GM23338 (cell line): ENCODE data around the gene VPS72. TPM values are rescaled to one million over a fixed set of nuclear protein-coding genes. Genes with fewer than 3 reads are reported as not detected.
"Not testable (repeated sequence)": the region's sequence is repeated elsewhere in the genome, so short reads cannot be mapped to it uniquely, and the experiment has no call there.

Source experiments
- ATAC-seq: fragments of 200-7000 bp; cut with Tn5 transposase; 3 replicates; pipeline ENCODE4 v1.9.1; 2020
- DNase-seq: peaks from one replicate; pipeline ENCODE4 v3.0.0-alpha.2; 2015; ENCODE audit warnings: low spot score
- H2AFZ ChIP-seq: fragments of 200-600 bp; sonication (generic); 2 replicates; pipeline ENCODE4 v1.8.0; 2016; ENCODE audit warnings: antibody characterized with exemption, mild to moderate bottlenecking, moderate library complexity
- H3F3A ChIP-seq: fragments of 200-600 bp; sonication (generic); replicated peaks from 2 replicates; pipeline ENCODE4 v1.8.0; 2017; ENCODE audit warnings: antibody characterized with exemption, mixed run types, low read depth
- H3K27ac ChIP-seq: fragments of 200-600 bp; sonication (generic); 2 replicates; pipeline ENCODE4 v1.6.1; 2016; ENCODE audit warnings: low read depth
- H3K27me3 ChIP-seq: fragments of 200-600 bp; sonication (generic); 2 replicates; pipeline ENCODE4 v1.8.0; 2016; ENCODE audit warnings: mild to moderate bottlenecking, mixed run types, moderate library complexity; ENCODE audit not compliant: insufficient read depth
- H3K36me3 ChIP-seq: fragments of 200-600 bp; sonication (generic); 2 replicates; pipeline ENCODE4 v1.8.0; 2016; ENCODE audit warnings: mild to moderate bottlenecking; ENCODE audit not compliant: insufficient read depth
- H3K4me1 ChIP-seq: fragments of 200-600 bp; sonication (generic); 2 replicates; pipeline ENCODE4 v1.8.0; 2016; ENCODE audit warnings: mild to moderate bottlenecking, moderate library complexity; ENCODE audit not compliant: insufficient read depth
- H3K4me2 ChIP-seq: fragments of 200-600 bp; sonication (generic); 2 replicates; pipeline ENCODE4 v1.7.1; 2017; ENCODE audit warnings: mixed run types
- H3K4me3 ChIP-seq: fragments of 200-600 bp; sonication (generic); 2 replicates; pipeline ENCODE4 v1.6.1; 2016; ENCODE audit warnings: mixed run types
- H3K79me2 ChIP-seq: fragments of 200-600 bp; sonication (generic); replicated peaks from 2 replicates; pipeline ENCODE4 v1.8.0; 2017; ENCODE audit warnings: mild to moderate bottlenecking; ENCODE audit not compliant: insufficient read depth
- H3K9me2 ChIP-seq: fragments of 200-600 bp; sonication (generic); 2 replicates; pipeline ENCODE4 v1.8.0; 2017; ENCODE audit not compliant: insufficient read depth
- H4K20me1 ChIP-seq: fragments of 200-600 bp; sonication (generic); replicated peaks from 2 replicates; pipeline ENCODE4 v1.8.0; 2017; ENCODE audit warnings: mild to moderate bottlenecking; ENCODE audit not compliant: insufficient read depth
- H3K27ac Mint-ChIP-seq: 2 replicates; pipeline ENCODE4 v1.8.0; 2020; ENCODE audit warnings: inconsistent platforms, mild to moderate bottlenecking, moderate library complexity, mixed read lengths
- H3K27me3 Mint-ChIP-seq: 3 replicates; pipeline ENCODE4 v1.8.0; 2022; ENCODE audit warnings: low read depth, mild to moderate bottlenecking, moderate library complexity, mixed read lengths, inconsistent platforms; ENCODE audit not compliant: insufficient read depth, poor library complexity
- H3K36me3 Mint-ChIP-seq: 3 replicates; pipeline ENCODE4 v1.8.0; 2021; ENCODE audit warnings: low read depth, mild to moderate bottlenecking, inconsistent platforms, moderate library complexity, mixed read lengths
- H3K4me1 Mint-ChIP-seq: 3 replicates; pipeline ENCODE4 v1.8.0; 2020; ENCODE audit warnings: mild to moderate bottlenecking, inconsistent platforms, mixed read lengths
- H3K4me3 Mint-ChIP-seq: 3 replicates; pipeline ENCODE4 v1.8.0; 2021; ENCODE audit warnings: moderate library complexity, mild to moderate bottlenecking, inconsistent platforms, mixed read lengths
- H3K9me3 Mint-ChIP-seq: 3 replicates; pipeline ENCODE4 v1.8.0; 2020; ENCODE audit warnings: moderate library complexity, mild to moderate bottlenecking, inconsistent platforms, mixed read lengths
- CREB1 ChIP-seq: fragments of 250-450 bp; sonication (Bioruptor Pico); IDR thresholded peaks from 2 replicates; pipeline ENCODE4 v1.5.0; 2020; ENCODE audit warnings: low read depth, mild to moderate bottlenecking, moderate library complexity
- POLR2AphosphoS5 ChIP-seq: IDR thresholded peaks from 2 replicates; pipeline ENCODE4 v1.6.1; 2016; ENCODE audit warnings: antibody characterized with exemption, low read depth
- STAT1 ChIP-seq: IDR thresholded peaks from one replicate; pipeline ENCODE4 v1.6.1; 2016; ENCODE audit warnings: antibody characterized with exemption; ENCODE audit not compliant: unreplicated experiment
- ZNF114 ChIP-seq: fragments of 250-450 bp; sonication (Bioruptor Pico); IDR thresholded peaks from 2 replicates; pipeline ENCODE4 v1.5.0; 2020; ENCODE audit warnings: mild to moderate bottlenecking, moderate library complexity
- ZNF331 ChIP-seq: fragments of 250-450 bp; sonication (Bioruptor Pico); IDR thresholded peaks from 2 replicates; pipeline ENCODE4 v1.5.0; 2020; ENCODE audit warnings: low read depth, mild to moderate bottlenecking, moderate library complexity
- polyA plus RNA-seq: library from polyadenylated mRNA; unstranded; fragments of >200 nt; fragmentation: Nextera tagmentation; extraction: Ambion mirVana; gene quantifications from 2 replicates; pipeline ENCODE4 v1.2.1, GENCODE V29; 2016
- total RNA-seq: library from RNA; depleted of rRNA; stranded (reverse); fragments of >200 nt; shearing (Covaris generic); gene quantifications from 2 replicates; pipeline ENCODE4 v1.2.3, GENCODE V29; 2014
- TF ChIP-seq, protein P1 (sequence below), 2 experiments: fragments of 200-600 bp in 1 of 2; sonication (generic) in 1 of 2; conservative IDR thresholded peaks; 2 replicates each; pipeline versions ENCODE4 v1.5.1 to v1.6.1; 2016 to 2017; ENCODE audit warnings: antibody characterized with exemption in 2 of 2, low read depth in 2 of 2, mild to moderate bottlenecking in 2 of 2, moderate library complexity in 1 of 2
- TF ChIP-seq, protein P2 (sequence below): fragments of 250-450 bp; sonication (Bioruptor Pico); IDR thresholded peaks from 2 replicates; pipeline ENCODE4 v1.5.0; 2020; ENCODE audit warnings: mild to moderate bottlenecking, moderate library complexity

The VPS72 gene
- total and polyA plus RNA-seq, 2 experiments from 2014 or later, result 60.2 to 90.3 TPM

DNA sequence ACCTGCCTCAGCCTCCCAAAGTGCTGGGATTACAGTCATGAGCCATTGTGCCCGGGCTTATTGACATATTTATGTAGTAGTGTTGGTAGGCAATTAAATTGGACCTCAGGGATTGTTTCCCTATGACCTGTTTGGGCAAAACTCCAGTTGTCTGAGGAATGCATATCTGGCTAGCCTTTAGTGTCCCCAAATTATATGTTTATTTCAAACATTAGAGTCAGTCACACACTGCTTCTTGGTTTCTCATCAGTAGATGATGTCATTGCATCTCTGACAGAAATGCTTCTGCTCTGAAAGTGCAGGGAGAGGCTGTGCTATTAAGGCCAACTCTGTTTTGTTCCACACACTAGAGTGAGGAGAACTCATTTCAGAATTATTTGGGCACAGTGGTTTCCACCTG lies 20.8 kb upstream of the VPS72 start (continued):
- TF ChIP-seq, protein P1, sequence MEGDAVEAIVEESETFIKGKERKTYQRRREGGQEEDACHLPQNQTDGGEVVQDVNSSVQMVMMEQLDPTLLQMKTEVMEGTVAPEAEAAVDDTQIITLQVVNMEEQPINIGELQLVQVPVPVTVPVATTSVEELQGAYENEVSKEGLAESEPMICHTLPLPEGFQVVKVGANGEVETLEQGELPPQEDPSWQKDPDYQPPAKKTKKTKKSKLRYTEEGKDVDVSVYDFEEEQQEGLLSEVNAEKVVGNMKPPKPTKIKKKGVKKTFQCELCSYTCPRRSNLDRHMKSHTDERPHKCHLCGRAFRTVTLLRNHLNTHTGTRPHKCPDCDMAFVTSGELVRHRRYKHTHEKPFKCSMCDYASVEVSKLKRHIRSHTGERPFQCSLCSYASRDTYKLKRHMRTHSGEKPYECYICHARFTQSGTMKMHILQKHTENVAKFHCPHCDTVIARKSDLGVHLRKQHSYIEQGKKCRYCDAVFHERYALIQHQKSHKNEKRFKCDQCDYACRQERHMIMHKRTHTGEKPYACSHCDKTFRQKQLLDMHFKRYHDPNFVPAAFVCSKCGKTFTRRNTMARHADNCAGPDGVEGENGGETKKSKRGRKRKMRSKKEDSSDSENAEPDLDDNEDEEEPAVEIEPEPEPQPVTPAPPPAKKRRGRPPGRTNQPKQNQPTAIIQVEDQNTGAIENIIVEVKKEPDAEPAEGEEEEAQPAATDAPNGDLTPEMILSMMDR (conservative IDR thresholded peaks at IDR 0.05; ENCODE audit: low read depth in 2 of 2), result no peak
- TF ChIP-seq STAT1 (no peak), ZNF331 (no peak), CREB1 (no peak), ZNF114 (CRISPR knock-in tag) (no peak), POLR2AphosphoS5 (no peak)
- TF ChIP-seq, protein P2, sequence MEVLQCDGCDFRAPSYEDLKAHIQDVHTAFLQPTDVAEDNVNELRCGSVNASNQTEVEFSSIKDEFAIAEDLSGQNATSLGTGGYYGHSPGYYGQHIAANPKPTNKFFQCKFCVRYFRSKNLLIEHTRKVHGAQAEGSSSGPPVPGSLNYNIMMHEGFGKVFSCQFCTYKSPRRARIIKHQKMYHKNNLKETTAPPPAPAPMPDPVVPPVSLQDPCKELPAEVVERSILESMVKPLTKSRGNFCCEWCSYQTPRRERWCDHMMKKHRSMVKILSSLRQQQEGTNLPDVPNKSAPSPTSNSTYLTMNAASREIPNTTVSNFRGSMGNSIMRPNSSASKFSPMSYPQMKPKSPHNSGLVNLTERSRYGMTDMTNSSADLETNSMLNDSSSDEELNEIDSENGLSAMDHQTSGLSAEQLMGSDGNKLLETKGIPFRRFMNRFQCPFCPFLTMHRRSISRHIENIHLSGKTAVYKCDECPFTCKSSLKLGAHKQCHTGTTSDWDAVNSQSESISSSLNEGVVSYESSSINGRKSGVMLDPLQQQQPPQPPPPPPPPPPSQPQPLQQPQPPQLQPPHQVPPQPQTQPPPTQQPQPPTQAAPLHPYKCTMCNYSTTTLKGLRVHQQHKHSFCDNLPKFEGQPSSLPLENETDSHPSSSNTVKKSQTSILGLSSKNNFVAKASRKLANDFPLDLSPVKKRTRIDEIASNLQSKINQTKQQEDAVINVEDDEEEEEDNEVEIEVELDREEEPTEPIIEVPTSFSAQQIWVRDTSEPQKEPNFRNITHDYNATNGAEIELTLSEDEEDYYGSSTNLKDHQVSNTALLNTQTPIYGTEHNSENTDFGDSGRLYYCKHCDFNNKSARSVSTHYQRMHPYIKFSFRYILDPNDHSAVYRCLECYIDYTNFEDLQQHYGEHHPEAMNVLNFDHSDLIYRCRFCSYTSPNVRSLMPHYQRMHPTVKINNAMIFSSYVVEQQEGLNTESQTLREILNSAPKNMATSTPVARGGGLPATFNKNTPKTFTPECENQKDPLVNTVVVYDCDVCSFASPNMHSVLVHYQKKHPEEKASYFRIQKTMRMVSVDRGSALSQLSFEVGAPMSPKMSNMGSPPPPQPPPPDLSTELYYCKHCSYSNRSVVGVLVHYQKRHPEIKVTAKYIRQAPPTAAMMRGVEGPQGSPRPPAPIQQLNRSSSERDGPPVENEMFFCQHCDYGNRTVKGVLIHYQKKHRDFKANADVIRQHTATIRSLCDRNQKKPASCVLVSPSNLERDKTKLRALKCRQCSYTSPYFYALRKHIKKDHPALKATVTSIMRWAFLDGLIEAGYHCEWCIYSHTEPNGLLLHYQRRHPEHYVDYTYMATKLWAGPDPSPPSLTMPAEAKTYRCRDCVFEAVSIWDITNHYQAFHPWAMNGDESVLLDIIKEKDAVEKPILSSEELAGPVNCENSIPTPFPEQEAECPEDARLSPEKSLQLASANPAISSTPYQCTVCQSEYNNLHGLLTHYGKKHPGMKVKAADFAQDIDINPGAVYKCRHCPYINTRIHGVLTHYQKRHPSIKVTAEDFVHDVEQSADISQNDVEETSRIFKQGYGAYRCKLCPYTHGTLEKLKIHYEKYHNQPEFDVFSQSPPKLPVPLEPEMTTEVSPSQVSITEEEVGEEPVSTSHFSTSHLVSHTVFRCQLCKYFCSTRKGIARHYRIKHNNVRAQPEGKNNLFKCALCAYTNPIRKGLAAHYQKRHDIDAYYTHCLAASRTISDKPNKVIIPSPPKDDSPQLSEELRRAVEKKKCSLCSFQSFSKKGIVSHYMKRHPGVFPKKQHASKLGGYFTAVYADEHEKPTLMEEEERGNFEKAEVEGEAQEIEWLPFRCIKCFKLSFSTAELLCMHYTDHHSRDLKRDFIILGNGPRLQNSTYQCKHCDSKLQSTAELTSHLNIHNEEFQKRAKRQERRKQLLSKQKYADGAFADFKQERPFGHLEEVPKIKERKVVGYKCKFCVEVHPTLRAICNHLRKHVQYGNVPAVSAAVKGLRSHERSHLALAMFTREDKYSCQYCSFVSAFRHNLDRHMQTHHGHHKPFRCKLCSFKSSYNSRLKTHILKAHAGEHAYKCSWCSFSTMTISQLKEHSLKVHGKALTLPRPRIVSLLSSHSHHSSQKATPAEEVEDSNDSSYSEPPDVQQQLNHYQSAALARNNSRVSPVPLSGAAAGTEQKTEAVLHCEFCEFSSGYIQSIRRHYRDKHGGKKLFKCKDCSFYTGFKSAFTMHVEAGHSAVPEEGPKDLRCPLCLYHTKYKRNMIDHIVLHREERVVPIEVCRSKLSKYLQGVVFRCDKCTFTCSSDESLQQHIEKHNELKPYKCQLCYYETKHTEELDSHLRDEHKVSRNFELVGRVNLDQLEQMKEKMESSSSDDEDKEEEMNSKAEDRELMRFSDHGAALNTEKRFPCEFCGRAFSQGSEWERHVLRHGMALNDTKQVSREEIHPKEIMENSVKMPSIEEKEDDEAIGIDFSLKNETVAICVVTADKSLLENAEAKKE (CRISPR knock-in tag), result no peak

DNA sequence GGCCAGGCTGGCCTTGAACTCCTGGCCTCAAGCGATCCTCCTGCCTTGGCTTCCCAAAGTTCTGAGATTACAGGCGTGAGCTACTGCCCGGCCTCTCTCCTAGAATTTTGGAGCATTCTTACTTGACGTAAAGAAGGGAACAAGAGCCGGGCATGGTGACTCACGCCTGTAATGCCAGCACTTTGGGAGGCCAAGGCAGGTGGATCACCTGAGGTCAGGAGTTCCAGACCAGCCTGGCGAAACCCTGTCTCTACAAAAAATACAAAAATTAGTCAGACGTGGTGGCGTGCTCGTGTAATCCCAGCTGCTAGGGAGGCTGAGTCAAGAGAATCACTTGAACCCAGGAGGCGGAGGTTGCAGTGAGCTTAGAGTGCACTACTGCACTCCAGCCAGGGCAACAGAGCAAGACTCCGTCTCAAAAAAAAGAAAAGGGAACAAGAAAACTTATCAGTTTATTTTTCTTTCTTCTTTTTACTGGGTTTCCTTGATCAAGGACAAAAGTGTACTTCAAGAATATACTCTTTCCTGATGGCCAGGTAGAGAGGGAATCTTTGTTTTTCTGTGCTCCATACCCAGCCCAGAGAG lies 15.5 kb upstream of the VPS72 start:
- not testable (repeated sequence) for H3K4me3 Mint-ChIP-seq, H3K4me1 Mint-ChIP-seq, H3K27me3 ChIP-seq, H3K9me3 Mint-ChIP-seq, H2AFZ ChIP-seq, DNase-seq, H3K4me2 ChIP-seq, H3K9me2 ChIP-seq, H3K4me3 ChIP-seq, H3K4me1 ChIP-seq, H3K27ac Mint-ChIP-seq, ATAC-seq, H3F3A ChIP-seq, H3K27me3 Mint-ChIP-seq
- H3K27ac ChIP-seq, result 0 out of 2 replicates have a peak overlapping the region, but pooled peaks have one; percentile 39
- H3K36me3 ChIP-seq, result peaks cover 19% of the 10 kb centered on the region
- H3K36me3 Mint-ChIP-seq, result peaks cover 57% of the 10 kb centered on the region
- peaks cover 100% of the 10 kb centered on the region for H3K79me2 ChIP-seq
- peaks cover 61% of the 10 kb centered on the region for H4K20me1 ChIP-seq
